Measurements from ENCODE around the gene MEX3D.

MEX3D gene

GRCh38 chr19:1591421-1592023 is 23.4 kb upstream of the MEX3D start:
- CTCF ChIA-PET = interaction anchor here (0.9 to 1.6 kb wide), 7 partner anchors 10 to 186 kb away, joined by 3 to 8 read pairs (median 4); no protein-coding TSS in a partner anchor
- POLR2A ChIA-PET = interaction anchor here (0.9 kb wide), 1 partner anchor 10 kb away, joined by 3 read pairs; no protein-coding TSS in a partner anchor
- DNase-seq (ENCODE audit: low read depth, low spot score) = no peak
- TF ChIP-seq CTCF (IDR thresholded peaks at IDR 0.05; ENCODE audit: insufficient read depth, low read length, missing control alignments) = no peak
- H3K4me3 ChIP-seq (ENCODE audit: low read depth, low read length) = peak overlapping the region; percentile 84

- peak overlapping the region; percentile 84 for H3K4me3 ChIP-seq (ENCODE audit: low read depth, low read length)
- no peak for DNase-seq (ENCODE audit: low read depth, low spot score)
- TF ChIP-seq CTCF (IDR thresholded peaks at IDR 0.05; ENCODE audit: insufficient read depth, low read length, missing control alignments) = peak; percentile 55
- ChIA-PET POLR2A (interaction anchor here (0.9 to 1.2 kb wide), 2 partner anchors 10 to 11 kb away, joined by 3 to 4 read pairs; no protein-coding TSS in a partner anchor), CTCF (interaction anchor here (0.7 to 1.6 kb wide), 11 partner anchors 9 to 235 kb away, joined by 3 to 8 read pairs (median 4); no protein-coding TSS in a partner anchor)
Measured at GRCh38 chr19:1590641-1591397, 22.7 kb upstream of the MEX3D start.

GRCh38 chr19:1587872-1588271 is 19.7 kb upstream of the MEX3D start:
- POLR2A ChIA-PET = interaction anchor here (1.0 kb wide), 1 partner anchor 15 kb away, joined by 3 read pairs; no protein-coding TSS in a partner anchor
- H3K4me3 ChIP-seq (ENCODE audit: low read depth, low read length) = no peak overlapping the region
- DNase-seq (ENCODE audit: low read depth, low spot score) = no peak
- no peak for TF ChIP-seq CTCF (IDR thresholded peaks at IDR 0.05; ENCODE audit: insufficient read depth, low read length, missing control alignments)
- CTCF ChIA-PET = interaction anchor here (1.3 to 2.6 kb wide), 4 partner anchors 13 to 308 kb away, joined by 3 to 8 read pairs (median 5); no protein-coding TSS in a partner anchor

- no peak for DNase-seq (ENCODE audit: low read depth, low spot score)
- POLR2A ChIA-PET = no interaction called here
- CTCF ChIA-PET = interaction anchor here (1.5 kb wide), 1 partner anchor 87 kb away, joined by 4 read pairs; no protein-coding TSS in a partner anchor
- no peak overlapping the region for H3K4me3 ChIP-seq (ENCODE audit: low read depth, low read length)
- no peak for TF ChIP-seq CTCF (IDR thresholded peaks at IDR 0.05; ENCODE audit: insufficient read depth, low read length, missing control alignments)
Measured at GRCh38 chr19:1585243-1585580, 17.1 kb upstream of the MEX3D start.

- POLR2A ChIA-PET = no interaction called here
- no peak for TF ChIP-seq CTCF (IDR thresholded peaks at IDR 0.05; ENCODE audit: insufficient read depth, low read length, missing control alignments)
- no peak for DNase-seq (ENCODE audit: low read depth, low spot score)
- CTCF ChIA-PET = interaction anchor here (1.5 kb wide), 1 partner anchor 88 kb away, joined by 4 read pairs; no protein-coding TSS in a partner anchor
- H3K4me3 ChIP-seq (ENCODE audit: low read depth, low read length) = no peak overlapping the region
Measured at GRCh38 chr19:1584500-1585242, 16.5 kb upstream of the MEX3D start.

Measured in AG04449 (cell line).